Activated CD8-positive, alpha-beta memory T cell treated with anti-CD3 and anti-CD28 coated beads, Interleukin-2, amount 50 U/mL, for 24 hours (primary cell): Measurements from ENCODE around the gene USP21.

Experiments
- DNase-seq: peaks from one replicate; pipeline ENCODE4 v3.0.0-alpha.2; 2020; ENCODE audit errors: extremely low read depth

The USP21 gene

DNA sequence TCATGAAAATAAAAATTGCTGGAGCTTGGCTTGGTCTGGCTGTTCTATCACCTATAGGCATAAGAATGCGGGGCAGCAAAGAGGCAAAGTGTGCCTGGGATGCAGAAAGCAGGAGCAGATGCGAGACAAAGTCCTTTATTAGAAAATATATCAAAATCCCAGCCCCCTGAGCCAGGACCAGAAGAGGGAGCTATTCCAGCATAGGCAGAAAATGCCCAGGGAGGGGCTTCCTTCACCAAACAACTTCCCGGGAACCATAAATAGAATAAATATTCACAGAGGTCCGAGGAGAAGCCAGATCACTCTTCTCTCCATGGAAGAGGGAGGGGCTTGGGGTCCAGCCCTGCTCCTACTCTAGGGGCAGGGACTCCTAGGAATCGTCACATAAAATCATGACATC is 11.9 kb downstream of the USP21 start:
- no peak for DNase-seq

GRCh38 chr1:161171696-161172095 is 12.4 kb downstream of the USP21 start:
- no peak for DNase-seq

DNA sequence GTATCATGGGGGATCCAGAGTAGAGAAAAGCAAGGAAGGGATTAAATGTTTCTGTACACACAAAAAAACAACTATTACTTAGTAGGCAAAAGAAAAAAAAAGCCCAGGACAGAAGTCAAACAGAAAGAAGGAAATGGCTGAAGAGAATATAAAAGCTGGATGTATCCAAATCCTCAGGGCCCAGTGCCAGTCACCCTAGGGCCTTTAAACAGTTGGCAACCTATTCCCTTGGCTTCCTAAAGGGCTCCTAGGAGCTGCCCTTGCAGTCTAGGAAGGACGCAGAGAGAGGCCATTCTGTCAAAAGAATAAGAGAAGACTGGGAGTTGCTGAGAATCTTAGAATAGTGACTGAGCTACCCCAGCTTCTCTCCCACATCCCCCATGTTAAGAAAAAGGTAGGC is 13.0 kb downstream of the USP21 start:
- DNase-seq = no peak

DNA sequence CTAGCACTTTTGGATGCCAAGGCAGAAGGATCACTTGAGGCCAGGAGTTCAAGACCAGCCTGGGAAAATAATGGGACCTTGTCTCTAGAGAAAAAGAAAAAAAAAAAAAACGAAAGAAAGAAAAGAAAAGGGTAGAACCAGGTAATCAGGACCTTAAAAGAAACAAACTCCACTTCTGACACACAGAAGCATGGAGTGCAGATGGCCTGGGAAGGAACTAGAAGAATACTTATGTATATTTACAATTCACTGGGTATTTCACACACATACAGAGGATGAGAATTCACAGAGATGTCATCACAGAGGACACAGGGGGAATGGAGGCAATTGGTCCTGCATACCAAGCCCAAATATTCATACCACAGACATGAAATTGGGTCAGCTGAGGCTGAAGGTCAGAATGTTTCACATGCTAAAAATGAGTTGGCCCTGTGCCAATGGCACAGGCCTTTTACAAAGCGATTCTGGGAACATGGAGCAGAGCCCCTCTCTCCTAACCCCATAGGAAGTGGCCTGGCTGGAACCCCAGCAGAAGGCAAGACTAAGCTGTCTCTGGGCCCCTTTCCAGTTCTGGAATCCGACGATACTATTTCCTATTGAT is 13.6 kb downstream of the USP21 start:
- DNase-seq = no peak

GRCh38 chr1:161173711-161174110 is 14.4 kb downstream of the USP21 start:
- DNase-seq = no peak

- no peak for DNase-seq
These were observed 15.6 kb downstream of the USP21 start for GRCh38 chr1:161174911-161175310.

DNA sequence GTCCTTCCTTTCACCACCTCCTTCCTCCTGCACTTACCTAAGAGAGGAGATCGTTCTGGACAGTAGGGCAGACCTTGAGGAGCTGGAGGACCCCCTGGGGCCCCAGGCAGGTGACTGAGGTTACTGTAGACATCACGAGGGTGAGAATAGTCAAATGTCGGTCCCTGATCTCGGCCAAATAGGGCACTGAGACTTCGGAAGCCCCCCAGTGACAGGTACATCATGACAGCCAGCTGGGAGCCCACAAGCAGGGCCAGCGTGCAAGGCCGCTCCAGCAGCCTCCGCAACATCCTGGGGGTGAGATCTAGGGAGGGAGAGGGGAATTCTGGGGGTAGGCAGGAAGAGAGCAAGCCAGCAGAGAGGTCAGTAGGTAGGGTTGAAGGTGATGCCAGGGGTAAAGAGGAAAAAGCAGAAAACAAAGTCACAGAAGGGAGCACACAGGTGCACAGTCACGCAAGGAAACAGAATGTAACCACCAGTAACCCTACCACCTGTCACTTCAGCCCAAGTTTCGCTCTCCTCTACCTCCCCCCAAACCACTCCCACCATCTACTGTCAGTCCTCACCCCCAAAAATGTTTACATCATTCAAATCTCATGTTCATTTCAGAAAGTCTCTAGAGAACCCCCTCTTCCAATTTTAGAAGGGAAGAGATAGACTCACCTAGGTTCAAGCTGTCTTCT is 16.6 kb downstream of the USP21 start:
- no peak for DNase-seq

- DNase-seq = no peak
These were observed 17.3 kb downstream of the USP21 start for GRCh38 chr1:161176468-161177111.

DNA sequence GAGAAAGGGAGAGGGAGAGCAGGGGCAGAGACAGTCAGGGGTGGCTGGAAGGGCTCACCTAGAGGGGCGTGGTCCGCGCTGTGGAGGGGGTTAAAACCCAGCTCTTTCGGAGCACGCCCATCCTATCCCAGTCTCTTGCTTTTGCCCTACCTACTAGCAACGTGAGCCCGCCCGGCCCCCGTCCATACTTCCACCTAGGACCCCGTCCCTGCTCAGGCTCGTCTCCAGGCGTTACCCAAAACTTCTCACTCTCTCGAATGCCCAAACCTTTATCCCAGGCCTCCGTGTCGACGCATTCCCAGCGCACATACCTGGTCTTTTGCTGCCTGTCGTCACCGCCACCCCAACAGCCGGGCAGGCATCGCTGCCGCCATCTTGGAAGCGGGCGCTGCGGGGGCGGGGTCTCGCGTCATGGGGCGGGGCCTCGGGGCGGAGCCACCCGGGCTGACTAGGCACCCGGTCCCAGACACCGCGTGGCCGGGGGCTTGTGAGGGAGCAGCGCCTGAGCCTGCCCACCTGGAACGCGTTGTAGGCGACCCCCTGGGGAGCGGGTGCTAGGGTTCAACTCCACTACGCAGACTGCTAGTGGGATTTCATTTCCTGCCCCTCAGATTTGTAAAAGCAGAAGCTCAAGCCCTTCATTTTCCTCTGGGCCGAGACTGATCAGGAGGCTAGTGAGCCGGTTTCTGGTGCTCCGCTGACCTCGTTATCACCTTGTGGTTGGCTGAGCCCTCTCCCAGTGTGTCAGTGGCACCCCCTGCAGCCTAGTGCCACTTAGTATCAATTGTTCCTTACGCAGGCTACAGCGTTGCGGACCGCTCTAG is 18.0 kb downstream of the USP21 start, which contains the start of gene B4GALT3:
Gene B4GALT3 (minus strand): TSS at position 396 of the 824 bp plus-strand sequence. CDS start 1,447 bp downstream, outside the sequence.
- peak; percentile 83 for DNase-seq

DNA sequence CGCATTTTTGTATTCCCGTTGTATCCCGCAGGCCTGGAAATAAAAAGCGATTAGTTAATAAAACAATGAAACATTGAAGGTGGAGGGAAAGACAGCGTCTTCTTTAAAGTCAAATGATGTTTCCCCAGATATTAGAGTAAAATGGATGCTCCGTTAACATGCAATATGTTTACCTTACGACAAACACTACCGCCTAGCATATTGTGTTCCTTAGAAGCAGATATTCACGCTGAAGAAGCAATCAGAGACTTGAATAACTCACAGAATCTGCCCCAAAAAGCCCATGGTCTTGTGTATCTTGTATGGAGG is 18.6 kb downstream of the USP21 start:
- no peak for DNase-seq

- DNase-seq = no peak
These were observed 20.4 kb downstream of the USP21 start for GRCh38 chr1:161179698-161180097.

- DNase-seq = no peak
These were observed 21.3 kb downstream of the USP21 start for GRCh38 chr1:161180639-161181038.

DNA sequence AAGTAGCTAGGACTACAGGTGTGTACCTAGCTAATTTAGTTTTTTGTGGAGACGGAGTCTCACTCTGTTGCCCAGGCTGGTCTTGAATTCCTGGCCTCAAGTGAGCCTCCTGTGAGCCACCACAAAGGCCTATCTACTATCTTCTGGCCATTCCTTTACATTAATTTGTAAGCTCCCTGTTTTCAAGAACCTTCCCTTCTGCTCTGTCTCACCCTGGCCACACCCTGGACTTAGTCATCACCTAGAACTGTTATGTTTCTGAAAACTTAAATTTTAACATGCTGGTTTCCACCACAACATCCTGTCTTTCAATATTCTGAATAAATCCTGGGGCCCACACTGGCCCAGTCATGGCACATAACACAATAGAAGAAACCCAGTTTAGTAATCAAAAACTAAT is 22.9 kb downstream of the USP21 start:
- DNase-seq = no peak

GRCh38 chr1:161185282-161185682 is 26.0 kb downstream of the USP21 start:
- DNase-seq = peak; percentile 45

DNA sequence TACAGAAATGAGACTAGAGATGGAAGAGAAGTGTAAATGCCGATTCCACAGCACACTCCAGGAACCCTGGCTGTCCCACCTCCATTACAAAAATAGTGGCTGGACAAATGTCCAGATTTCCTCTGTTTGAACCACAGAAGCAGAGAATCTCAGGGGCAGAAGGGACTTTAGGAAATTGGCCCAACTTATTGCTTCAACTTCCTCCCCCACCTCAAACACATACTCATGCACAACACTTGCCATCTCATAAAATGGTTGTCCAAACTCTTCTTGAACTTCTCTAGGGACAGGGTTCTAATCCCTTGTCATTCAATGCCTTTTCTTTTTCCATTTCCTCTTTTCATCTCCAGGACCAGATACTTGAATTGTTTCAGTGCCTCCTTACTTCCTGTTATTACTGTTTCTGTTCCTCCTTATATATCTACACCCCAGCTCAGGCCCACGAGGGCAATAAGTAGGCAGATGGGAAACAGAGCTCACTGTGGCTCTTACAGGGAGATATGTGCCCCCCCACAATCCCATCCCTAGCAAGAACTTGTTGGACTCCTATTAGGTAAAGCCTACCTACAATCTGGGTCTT is 26.5 kb downstream of the USP21 start:
- DNase-seq = no peak

GRCh38 chr1:161187311-161187710 is 28.0 kb downstream of the USP21 start:
- no peak for DNase-seq

DNA sequence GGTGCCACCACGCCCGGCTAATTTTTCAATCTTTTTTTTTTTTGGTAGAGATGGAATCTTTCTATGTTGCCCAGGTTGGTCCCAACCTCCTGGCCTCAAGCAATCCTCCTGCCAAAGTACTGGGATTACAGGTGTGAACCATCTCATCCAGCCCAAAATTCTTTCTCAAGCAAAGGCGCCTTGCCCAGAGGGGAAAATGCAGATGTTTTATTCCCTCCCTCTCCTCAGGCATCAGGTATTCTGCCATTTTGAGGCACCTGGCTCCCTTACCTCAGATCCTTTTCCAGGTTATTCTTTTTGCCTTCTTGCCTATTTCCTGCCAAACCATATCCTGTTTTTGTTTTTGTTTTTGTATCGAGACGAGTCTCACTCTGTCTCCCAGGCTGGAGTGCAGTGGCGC is 29.1 kb downstream of the USP21 start:
- DNase-seq = no peak

DNA sequence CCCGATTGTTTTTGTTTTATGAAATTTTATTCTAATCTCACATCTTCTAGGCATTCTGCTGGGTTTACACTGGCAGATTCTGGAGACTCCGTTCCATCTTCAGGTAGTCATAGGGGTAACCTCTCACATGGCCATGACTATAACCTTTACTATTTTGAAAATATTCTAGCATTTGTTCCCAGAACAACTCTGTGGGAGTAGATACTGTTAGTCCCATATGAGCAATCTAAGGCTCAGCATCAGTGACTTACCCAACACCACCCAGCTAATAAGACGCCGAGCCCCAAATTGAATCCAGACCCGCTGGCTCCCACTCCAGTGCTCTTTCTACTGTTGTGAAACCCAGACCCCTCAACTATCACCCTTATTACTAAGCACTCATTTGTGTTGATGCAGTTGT is 29.7 kb downstream of the USP21 start:
- no peak for DNase-seq

DNA sequence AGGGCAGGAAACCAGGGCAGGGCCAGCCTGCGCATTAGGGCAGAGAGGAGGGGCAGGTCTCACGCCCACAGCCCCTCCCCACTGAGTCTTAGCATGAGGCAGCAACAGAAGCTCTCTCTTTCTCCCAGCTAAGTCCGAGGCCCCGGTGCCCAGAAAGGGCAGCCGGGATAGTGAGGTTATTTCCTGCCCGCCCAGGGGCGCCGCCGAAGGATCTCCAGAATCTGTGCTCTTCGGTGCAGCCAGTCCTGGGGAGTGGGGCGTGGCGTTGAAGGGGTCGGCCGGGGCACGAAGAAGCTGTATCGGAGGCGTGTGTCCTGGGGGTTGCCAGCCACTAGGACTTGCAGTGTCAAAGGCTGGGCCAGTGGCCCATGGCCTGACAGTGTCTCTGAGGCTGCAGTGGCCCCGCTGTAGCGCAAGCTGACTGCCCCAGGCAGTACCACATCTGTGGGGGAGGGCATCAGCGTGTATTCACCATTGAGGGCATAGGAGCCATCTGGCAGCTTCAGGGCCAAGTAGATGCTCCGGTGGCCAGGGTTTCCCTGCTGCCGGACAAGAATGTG is 31.7 kb downstream of the USP21 start:
- DNase-seq = no peak

- no peak for DNase-seq
These were observed 32.7 kb downstream of the USP21 start for GRCh38 chr1:161191971-161192370.
